NCI-H1092 (cell line): ENCODE measurements around the gene MAP4.

ENCODE experiments used
- DNase-seq: peaks from one replicate; lab custom pipeline; 2025; lab: John Stamatoyannopoulos, UW

MAP4 gene

DNA sequence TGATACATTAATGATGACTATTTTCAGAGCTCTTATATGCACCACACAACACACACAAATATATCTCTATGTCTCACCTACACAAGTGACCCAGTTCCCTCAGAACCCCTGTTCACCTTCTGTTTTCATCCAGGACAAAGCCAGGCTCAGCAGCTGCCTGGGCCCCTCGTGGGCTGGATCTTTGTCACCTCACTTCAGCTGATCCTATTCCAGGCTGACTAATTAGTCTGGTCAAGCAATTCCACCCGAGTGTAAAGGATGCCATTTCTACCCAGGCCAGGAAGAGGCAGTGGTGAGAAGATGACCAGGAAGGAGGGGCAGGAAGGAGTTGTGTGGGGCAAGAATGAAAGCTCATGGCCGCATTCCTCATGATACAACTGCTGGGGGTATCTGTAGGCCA lies 151.0 kb downstream of the MAP4 start:
- no peak for DNase-seq

DNA sequence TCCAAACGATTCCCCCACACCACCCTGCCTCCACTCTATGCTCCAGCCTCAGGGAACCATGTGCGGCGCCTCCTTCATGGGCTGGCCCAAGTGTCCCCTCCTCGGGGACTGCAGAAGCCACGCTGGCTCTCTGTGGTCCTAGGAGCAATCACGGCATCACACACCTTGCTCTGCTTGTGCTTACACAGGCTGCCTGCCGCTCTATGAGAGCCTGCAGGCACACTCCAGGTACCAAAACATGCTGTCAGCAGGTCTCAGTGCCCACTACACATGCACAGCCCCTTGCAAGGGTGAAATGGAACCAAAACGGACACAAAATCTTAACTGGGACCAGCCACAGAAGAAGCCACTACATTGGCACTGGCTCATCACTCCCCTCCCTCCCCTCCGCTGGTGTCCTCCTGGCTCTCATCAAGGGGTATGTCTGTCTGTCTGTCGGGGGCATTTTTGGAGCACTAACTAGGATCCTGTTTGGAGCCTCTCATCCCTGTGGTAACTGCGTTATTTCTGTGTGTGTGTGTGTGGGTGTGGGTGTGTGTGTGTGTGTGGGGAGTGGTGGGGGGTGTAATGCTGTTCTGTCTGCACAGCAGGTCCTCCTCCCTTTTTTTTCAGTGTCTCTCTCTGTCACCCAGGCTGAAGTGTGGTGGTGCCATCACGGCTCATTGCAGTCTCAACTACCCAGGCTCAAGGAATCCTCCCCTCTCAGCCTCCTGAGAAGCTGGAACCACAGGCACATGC lies 152.7 kb downstream of the MAP4 start:
- no peak for DNase-seq

- no peak for DNase-seq
Measured at GRCh38 chr3:47859956-47860605, 156.1 kb downstream of the MAP4 start.

GRCh38 chr3:47857151-47857550 lies 159.1 kb downstream of the MAP4 start:
- DNase-seq, result no peak

DNA sequence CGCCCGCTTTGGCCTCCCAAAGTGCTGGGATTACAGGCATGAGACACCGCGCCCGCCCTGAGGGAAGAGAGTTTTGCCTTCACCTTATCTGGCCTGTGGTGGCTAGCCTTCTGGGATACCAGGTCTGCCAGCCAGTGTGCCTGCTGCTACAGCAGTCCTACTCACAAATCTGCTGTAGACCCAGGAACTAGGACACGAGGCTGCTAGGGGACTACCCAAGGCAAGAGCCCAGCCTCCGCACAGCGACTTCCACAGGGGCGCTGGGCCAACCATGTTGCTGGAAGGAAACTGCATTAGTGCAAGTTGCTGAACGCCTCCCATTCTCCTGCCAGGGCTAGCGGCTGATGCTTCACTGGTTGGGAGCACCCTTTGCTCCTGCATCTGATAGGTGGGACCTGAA lies 159.5 kb downstream of the MAP4 start:
- DNase-seq, result no peak

- no peak for DNase-seq
Measured at GRCh38 chr3:47855461-47856383, 160.5 kb downstream of the MAP4 start.

GRCh38 chr3:47854720-47855455 lies 161.3 kb downstream of the MAP4 start:
- no peak for DNase-seq

GRCh38 chr3:47854267-47854666 lies 161.9 kb downstream of the MAP4 start:
- DNase-seq, result no peak

- DNase-seq, result no peak
Measured at GRCh38 chr3:47852604-47853602, 163.3 kb downstream of the MAP4 start.

- no peak for DNase-seq
Measured at GRCh38 chr3:47851888-47852603, 164.2 kb downstream of the MAP4 start.

DNA sequence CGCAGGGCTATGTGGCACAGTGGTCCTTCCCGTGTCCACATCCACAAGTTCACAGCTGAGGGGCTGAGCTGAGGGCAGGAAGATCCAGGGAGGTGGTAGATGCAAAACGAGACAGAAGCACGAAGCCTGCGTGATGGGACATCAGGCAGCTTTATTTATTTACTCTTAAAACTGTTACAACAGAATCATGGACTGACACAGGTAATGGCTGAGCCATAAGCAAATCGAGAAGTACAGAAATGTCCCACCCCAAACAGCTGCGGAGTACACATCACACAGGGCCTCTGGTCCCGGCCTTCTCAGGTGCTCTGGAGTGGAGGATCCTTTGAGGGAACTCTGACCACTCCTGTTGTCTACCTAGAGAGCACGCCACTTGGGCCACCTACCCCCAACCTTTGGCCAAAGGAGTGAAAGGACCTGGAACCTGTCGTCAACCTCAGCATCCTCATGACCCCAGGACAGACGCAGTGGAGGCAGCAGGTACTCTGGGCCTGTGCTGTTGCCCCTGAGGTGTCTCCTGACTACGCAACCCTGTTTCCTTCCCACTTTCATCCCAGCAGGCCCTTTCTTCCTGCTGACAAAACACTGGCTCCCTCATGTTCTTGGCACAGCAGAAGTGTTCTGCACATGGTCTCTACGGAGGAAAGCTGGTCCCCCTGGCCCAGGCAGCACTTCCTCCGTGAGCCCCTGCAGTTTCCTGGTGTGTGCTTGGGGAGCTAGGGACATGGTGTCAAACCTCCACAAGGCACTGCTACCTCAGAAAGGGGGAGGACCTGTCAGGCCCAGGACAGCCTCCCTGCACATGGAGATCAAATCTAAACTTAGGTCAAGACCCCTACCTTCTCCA lies 165.4 kb downstream of the MAP4 start:
- DNase-seq, result no peak

- no peak for DNase-seq
Measured at GRCh38 chr3:47849699-47850563, 166.3 kb downstream of the MAP4 start.

- DNase-seq, result no peak
Measured at GRCh38 chr3:47849186-47849698, 167.0 kb downstream of the MAP4 start.

GRCh38 chr3:47848599-47849117 lies 167.6 kb downstream of the MAP4 start:
- DNase-seq, result no peak

- DNase-seq, result no peak
Measured at GRCh38 chr3:47847801-47848518, 168.3 kb downstream of the MAP4 start.

DNA sequence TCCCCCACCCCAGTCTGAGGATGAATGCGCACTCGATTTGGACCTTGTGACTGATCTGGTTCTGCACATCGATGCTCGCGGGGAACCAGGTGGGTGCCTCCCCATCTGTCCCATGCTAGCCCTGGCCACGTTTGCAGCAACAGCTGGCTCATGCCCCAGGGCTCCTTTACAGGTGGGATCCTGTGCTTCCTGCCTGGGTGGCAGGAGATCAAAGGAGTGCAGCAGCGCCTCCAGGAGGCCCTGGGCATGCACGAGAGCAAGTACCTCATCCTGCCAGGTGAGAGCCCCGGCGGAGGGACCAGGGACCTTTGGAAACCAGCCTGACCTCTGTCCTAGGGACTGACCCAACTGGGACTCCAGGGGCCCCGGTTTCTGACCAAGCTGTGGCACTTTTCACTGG lies 169.0 kb downstream of the MAP4 start:
- no peak for DNase-seq

- no peak for DNase-seq
Measured at GRCh38 chr3:47846880-47847248, 169.4 kb downstream of the MAP4 start.
